HG02763 (cell line): ENCODE measurements around the gene TTLL6.

Experiments used
- ATAC-seq: cut with Tn5 transposase; IDR thresholded peaks from one replicate; pipeline ENCODE4 v1.9.1; 2021; ENCODE audit warnings: mild to moderate bottlenecking, moderate library complexity; ENCODE audit not compliant: unreplicated experiment

The TTLL6 gene

DNA sequence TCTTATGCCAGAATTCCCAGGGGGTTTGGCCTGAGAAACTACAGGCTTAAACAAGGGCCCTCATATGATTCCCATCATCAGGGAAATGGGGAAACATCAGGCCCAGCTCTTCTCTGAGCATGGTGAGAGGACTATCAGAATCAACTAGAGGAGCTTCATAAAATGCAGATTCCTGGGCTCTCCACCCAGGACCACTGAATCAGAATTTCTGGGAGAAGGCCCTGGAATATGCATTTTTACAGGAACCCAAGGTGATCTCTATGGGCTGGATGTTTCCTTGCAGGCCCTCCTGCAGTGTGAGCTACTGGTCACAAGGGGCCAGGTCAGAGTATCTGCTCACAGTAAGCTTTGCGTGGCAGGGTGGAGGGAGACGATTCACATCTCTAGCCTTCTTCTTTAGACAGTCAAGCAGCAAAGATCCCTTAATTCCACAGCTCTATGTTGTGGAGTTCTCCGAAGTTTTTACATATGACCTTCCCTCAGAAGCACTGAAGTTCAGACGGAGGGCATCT, 49.7 kb downstream of the TTLL6 start:
- no peak for ATAC-seq

DNA sequence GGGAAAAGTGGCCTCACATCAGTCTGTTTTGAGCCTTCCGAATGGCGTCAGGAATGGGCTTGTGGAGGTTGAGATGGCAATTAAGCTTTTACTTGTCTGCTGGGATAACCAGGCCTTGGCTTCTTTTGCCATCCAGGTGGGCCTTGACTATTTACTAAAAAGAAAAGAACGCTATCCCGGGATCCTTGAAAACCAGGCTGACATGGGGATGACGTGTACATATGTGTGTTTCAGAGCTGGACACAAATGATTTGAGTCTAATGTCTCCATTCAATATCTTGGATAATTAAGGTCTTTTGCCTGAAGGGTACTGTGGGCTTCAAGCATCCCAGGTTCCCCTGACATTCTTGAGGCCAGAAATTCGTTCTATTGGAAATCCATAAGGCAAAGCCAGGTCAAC, 55.9 kb downstream of the TTLL6 start:
- no peak for ATAC-seq

DNA sequence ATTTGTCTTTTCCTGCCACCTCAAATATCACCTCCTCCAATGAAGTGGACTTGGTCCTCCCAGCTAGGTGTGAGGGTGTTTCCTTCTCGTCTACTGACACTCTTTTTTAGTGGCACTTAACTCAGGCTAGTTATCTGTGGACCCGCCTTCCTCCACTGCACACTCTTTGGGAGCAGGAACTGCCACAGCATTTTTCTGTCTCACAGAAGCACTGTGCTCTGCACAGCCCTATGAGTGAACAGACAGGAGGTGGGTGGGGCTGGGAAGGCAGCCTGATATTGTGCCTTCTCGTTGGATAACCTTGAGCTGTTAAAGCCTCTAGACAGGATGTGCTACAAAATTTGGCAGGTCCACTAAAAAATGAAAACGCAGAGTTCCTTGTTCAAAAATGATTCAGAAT, 56.6 kb downstream of the TTLL6 start:
- ATAC-seq = no peak

DNA sequence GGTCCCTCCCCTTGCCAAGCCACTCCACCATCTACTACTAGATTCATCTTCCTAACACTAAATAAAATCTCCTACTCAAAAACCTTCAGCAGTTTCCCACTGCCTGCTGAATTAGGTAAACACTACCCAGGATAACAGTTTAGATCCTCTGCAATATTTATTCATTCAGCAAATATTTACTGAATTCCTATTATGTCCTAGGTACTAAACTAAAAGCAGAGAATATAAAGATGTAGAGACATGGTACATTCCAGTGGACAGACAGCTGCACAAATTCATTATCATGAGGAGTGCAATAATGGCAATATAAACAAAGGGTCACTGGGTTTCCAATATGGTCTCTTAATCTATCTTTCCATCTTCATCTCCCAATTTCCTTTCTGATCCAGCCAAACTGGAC, 57.7 kb downstream of the TTLL6 start:
- no peak for ATAC-seq

DNA sequence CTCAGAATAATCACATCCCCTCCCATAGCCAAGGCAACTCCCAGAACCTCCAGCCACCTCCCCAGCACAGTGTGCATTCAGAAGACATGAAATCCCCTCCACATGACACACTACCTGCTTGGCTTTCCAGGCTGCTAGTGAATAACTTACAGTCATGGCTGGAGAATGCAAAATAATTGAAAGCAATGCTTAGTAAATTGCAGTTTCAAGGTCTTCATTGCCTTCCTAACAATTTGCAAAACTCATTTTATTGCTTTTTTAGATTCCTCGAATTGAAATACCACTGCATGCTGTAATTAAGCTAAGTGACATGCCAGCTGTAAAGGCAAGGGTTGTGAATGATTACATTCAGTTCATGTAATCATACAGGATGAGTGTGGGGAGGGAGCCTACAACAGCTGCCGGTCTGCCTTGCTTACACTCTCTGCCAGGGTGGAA, 59.5 kb downstream of the TTLL6 start:
- no peak for ATAC-seq

DNA sequence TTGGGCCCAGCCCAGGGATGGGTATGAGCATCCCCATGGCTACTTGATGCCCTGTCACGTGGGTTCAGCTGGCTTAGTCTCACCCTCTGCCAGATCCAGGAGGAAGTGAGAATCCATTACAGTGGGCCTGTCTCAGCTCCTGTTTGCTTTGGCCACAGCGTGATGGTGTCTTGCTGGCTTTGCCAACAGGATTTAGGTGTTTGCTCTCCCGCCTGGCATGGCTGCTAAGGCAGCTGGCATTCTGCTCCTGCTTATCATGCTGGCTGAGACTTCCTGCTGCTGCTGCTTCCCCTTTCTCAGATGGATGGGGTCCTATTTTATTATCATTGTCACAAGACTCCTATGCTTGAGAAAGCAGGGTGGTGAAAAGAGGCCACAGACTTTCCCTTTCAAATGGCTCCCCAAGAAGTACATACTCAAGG, 60.2 kb downstream of the TTLL6 start:
- no peak for ATAC-seq

DNA sequence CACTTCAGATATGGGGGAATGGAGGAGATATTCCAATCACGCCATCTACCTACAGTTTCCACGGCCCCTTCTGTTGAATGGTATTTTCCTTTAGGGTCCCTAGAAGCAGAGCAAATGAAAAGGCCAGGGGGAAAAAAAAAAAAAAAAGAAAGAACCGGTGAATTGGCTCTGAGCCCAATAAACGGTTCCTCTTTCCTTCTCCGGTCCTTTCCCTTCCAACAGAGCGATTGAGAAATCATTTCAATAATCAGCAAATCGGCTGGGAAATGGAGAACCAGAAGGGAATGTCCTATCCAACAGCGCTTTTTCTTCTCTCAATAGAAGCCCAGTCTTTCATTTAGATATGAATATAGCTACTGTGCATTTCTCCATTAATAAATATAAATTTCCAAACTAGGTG, 61.7 kb downstream of the TTLL6 start:
- no peak for ATAC-seq

DNA sequence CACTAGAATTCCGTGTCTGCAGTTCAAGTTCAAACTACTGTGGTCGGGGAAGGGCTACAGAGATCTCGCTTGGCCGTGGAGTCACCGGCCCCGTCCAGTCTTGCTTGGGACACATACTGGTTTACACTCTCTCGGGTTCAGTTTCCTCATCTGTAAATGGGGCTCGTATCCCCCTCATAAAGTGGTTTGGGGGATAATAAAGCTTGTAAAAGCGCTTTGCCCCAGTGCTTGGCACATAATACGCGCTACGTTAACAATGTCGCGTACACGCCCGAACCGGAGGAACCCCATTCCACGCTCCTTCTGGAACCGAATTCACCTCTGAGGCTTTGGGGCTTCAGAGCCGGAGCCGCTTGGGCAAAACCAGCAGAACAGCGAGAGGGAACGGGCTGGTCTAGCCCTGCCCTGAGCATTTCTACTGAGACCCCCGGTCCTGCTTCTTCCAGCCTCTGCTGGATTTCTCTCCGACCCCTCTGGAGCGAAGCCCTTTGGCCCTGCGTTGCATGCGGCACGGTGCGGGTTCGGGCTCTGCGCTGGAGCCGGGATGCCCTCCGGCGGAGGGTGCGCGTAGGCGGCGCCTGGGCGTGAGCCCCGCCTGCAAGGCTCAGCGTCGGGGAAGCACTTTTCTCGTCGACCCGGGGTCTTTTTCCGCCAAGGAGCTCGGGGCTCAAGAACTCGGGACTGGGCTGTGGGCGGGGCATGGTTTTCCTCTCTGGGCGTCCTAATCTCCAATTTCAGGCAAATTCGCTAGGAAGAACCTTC, 62.3 kb downstream of the TTLL6 start:
- ATAC-seq = no peak

DNA sequence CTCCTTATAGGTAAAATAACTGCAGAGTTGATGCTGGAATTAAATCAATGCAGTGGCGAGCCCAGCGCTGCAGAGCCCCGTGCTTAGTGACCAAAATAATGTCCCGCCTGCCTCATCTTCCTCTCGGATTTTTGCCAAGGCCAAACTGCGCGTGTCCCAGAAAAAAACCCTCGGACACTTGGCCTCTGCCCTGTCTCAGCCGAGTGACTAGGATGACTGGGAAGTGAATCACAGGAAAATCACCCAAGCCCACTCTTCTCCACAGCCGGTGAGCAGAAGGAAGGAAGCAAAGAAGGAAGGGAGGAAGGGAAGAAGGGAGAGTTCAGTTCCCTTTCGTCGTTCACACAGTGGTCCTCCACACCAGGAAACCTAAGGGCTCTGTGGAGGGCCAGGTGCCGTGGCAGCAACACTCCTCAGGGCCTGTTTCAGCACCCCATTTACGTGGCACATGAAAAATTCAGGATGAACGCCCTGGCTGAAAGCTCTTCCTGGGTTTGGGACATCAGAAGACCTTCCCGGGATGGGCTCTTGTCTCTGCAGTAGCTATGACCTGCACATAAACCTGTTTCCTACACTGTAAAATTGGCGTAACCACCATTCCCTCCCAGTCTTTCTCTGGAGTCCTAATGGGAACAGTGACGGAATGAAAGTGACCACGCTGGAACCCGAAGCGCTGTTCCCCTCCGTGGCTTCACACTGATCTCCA, 63.1 kb downstream of the TTLL6 start:
- ATAC-seq = no peak

DNA sequence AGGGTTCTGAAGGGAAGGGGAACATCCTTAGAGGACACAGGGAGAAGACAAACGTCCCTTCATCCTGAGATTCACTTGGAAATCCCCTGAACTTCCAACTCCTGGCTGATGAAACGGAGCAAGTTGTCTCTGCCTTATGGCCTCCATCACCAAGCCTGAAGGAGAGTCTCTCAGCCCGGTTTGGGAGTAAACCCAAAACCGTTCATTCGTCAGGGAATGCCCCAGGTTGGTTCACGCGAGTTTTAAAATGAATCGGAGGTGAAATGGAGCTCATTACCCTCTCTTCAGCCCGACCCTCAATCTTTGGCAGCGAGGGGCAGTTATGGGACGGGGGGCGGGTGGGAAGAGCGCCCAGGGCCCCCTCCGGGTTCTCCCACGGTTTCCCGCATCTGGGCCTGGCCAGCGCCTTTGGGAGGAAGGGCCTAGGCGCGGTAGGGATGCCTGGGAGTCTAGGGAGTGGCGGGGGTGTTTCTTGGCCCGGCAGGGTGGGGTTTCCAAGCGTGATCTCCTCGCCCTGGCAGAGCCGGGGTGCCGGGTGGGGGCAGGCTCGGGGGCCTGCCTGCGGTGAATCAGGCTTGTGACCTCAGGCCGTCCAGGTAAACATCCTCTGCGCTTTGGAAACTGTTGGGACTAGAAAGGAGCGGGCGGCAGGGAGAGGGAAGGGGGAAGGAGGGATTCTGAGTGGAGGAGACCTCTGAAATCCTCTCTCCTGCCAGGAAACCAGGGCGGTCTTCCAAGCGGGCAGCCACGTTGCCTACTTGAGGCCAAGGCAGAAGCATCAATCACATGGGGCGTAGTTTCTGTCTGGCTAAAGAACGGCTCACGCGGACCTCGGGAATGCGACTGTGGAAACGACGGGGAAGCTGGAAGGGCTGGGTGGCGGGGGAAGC, 64.4 kb downstream of the TTLL6 start:
- no peak for ATAC-seq

DNA sequence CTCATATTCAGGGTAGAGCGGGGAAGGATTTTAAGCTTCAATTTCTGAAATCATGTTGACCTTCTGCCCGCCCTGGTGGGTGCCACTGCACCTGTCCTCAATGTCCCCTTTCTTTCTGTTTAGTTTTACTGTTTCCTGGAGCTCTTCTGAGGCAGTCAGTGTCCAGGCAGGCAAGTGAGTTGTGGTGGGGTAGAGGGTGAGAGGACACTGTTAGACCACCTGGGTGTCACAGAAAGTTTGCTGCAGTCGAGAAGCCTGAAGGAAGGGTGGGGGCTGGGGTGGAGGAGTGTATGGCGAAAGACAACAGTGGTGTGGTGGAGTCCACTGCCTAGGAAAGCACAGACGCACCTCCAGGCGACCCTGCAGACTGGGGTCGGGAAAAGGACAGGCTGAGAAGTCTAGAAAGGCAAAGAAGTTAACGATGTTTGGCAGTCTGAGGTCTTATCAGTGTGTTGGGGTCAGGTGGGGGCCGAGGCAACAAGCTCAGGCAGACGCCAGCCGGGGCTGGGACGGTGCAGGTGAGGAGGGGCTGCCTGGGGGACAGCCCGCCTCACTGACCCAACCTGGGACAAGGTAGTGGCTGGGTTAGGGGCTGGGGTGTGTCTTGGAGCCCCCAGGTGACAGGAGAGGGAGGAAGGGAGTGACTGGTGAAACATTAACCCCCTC, 65.2 kb downstream of the TTLL6 start:
- no peak for ATAC-seq

DNA sequence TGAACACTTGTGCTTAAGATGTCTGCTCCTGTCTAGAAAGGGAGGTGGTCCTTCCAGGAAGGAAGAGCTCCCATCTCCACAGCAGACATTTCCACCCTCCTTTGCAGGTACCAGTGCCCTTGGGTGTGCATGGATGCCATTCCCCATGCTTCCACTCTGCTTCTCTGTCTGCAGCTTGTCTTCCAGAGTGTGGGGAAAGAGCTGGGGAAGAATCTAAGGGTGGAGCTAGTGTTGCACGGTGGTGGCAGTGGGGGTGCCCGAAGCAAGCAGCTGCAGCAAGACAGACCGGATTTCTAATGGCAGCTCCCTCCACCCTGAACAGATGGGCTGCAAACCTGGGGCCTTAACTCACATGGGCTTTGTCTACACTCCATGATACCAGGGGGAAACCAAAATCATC, 65.9 kb downstream of the TTLL6 start:
- no peak for ATAC-seq

DNA sequence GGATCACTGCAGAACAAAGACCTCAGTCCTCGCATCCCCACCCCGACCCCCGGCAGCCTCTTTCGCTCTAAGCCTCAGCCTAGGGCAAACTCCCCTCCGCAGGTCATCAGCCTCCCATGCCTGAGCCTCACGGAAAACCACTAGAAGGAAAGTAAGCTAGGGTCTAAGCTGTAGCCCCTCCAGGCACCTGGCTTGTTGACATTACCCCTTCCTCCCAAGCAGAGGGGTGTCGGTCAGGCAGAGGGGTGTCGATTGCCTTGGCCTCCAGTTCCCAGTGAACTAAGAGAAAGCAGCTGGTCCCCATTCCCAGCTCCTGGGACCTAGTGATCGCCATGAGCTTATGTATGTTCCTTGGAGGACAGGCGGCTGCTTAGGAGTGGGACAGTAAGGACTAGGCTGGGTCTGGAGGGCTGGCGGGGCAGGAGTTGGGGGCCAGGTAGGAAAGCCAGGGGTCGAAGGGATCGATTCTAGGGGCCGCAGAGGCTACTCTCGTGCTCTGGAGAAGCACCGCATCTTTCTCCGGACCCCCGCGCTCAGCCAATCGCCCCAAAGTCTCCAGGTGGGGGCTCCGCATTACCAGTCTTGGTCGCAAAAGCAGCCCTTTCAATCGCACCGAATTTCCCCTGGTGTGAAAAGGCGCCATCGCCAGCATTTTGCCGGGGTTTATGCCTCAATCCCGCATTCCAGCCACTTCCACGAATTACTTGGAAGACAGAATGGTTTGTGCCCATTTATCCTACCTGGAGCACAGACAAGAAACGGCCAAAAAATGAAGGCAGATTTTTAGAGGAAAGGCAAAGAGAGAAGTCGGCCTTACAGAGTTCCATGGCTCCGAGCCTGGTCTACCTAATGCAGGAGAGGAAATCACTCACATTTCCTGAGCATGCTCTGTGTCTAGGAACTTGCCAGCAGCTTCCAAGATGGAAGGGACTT, 67.1 kb downstream of the TTLL6 start:
- no peak for ATAC-seq

DNA sequence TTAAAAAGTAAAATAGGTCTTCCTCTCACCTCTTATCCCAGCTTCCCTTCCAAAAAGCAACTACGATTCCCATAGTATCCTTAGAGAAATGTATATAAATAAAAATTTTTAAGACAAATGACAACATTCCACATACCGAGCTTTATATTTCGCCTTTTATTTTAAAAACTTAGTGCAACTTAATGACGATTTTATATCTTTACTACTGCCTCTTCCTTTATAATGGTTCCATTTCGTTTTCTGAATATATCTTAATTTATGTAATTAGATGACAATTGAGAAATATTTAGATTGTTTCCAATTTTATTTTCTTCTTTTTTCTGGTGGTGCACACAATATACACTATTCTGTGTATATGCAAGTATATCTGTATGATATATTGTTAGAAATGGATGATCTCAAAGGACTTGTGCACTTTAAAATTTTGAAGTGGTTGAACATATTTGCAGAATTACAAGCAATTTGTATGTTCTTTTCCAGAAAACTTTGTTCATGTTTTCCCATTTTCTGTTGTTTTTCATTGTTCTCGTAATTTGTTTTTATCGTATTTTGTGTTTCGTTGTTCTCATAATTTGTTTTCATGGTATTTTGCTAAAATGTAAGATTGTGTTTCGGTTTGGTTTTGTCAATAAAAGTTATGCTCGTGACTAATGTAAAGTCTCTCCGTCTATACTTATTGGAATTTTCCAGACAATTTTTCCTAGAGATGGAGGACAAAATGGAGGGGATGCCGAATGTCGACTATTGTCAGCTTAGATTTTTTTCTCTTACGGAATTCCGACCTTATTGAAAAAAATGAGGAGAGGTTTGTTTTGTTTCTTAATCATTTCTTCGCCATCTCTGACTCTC, 68.1 kb downstream of the TTLL6 start:
- no peak for ATAC-seq

DNA sequence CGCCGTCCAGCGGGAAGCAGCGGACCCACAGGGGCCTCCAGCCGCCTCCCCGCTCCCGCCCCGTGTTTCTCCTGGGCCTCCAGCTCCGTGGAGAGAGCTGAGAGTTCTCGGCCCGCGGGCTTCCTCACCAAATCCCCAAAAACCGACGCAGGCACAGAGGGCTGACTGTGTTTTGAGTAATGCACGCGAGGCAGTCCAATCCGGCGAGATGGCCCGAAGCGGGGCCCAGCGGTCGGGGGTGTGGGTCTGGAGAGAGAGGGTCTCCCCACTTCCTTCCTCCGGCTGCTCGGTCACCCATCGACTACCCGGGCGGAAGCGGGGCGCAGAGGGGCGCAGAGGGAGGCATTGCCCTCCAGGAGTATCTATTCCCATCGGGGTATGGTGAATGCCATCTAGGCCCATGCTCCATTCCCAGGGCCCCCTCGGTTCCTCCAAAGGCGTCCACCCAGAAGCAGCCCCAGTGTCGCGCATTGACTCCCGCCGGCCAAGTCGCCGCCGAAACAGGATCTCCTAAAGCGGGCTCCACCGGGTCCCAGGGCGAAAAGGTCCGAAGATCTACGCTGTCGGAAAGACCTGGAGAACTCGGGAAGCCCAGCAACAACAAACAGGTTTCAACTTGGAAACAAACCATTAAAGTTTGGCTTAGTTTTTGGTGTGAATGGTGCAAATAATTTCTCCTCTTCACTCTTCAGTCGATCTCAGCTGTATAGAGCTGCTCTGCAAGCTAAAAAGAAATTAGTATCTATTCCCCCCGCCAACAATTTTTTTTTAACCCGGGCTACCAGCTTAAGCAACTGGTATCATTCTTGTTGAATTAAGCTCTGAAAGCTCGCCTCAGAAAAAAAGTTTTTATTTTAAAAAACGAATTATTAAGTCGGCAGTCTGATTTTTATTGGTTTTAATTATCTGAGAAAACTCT, 69.3 kb downstream of the TTLL6 start:
- no peak for ATAC-seq

DNA sequence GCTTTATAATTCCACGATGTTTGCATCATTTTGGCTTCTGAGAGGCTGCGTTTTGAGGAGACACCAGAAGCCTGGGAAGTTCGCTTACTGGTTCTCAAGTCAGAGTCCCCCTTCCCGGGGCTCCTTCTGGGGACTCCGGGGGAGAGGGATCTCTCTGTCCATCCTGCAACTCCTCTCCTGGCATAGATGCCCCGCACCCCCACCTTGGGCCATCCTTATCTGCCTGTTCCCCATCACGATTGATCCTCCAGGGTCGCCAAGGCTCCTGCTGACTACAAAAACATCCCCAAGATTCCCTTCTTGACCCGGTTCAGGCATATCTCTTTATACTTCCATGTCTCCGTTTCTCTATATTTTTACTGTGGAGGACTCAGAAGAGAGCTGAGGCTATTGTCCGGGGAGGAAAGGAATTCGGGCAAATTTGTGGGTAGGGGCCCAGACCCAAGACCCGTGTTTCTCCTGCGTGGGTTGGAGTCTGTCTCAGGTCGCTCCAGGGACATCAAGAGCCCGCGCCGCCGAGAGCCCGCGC, 70.0 kb downstream of the TTLL6 start:
- no peak for ATAC-seq
